Measurements from ENCODE around the gene SHLD3.

- TF ChIP-seq CTCF (conservative IDR thresholded peaks at IDR 0.05; ENCODE audit: low read depth, low read length) (peak; percentile 45), EZH2 (IDR thresholded peaks at IDR 0.05; ENCODE audit: borderline replicate concordance, low read depth, low read length, poor library complexity, severe bottlenecking) (no peak)
These were observed 39.1 kb downstream of the SHLD3 start for GRCh38 chr5:65663804-65664521.
